HEK293 (cell line): Measurements from ENCODE around the gene PCDHGB3.
"Not testable (repeated sequence)": the region's sequence is repeated elsewhere in the genome, so short reads cannot be mapped to it uniquely, and the experiment has no call there.

Experiments
- CTCF ChIA-PET: fragments of 350-600 bp; formaldehyde crosslinking; extraction: SDS; loops from one replicate; lab custom pipeline; 2021; ENCODE audit warnings: antibody characterized with exemption; lab: Yijun Ruan, JAX
- POLR2A ChIA-PET: fragments of 300-600 bp; formaldehyde crosslinking; extraction: SDS; loops from one replicate; lab custom pipeline; 2020; ENCODE audit warnings: antibody characterized with exemption, inconsistent platforms; lab: Yijun Ruan, JAX
- H3K27ac ChIP-seq: fragments of 200-500 bp; sonication (Bioruptor generic); 2 replicates; pipeline ENCODE4 v1.5.1; 2014; ENCODE audit warnings: low read depth, low read length, control low read depth, inconsistent platforms; ENCODE audit errors: extremely low read depth
- H3K36me3 ChIP-seq, 2 experiments: fragments of 200-500 bp in 1 of 2; sonication (Bioruptor generic) in 1 of 2; 1 replicate in 1 of 2; 2 replicates in 1 of 2; pipeline ENCODE4 v1.5.1; 2014 to 2017; ENCODE audit warnings: inconsistent platforms in 2 of 2, low read length in 2 of 2; ENCODE audit not compliant: control insufficient read depth in 2 of 2, insufficient read depth in 1 of 2
- H3K4me1 ChIP-seq: fragments of 200-500 bp; sonication (Bioruptor generic); 2 replicates; pipeline ENCODE4 v1.5.1; 2014; ENCODE audit warnings: mild to moderate bottlenecking, low read length, inconsistent platforms; ENCODE audit not compliant: control insufficient read depth, insufficient read depth
- H3K4me3 ChIP-seq: 2 replicates; pipeline ENCODE4 v1.5.1; 2011; ENCODE audit warnings: low read depth, mild to moderate bottlenecking, control low read depth, low read length, moderate library complexity
- H3K9me3 ChIP-seq: fragments of 200-500 bp; sonication (Bioruptor generic); 2 replicates; pipeline ENCODE4 v1.5.1; 2014; ENCODE audit warnings: low read depth, low read length, inconsistent platforms; ENCODE audit not compliant: control insufficient read depth, insufficient read depth
- CTCF ChIP-seq: fragments of 450-650 bp; formaldehyde crosslinking; IDR thresholded peaks from 2 replicates; pipeline ENCODE4 v1.5.1; 2016; ENCODE audit warnings: missing biosample characterization, missing genetic modification characterization
- KLF16 ChIP-seq: fragments of 450-650 bp; formaldehyde crosslinking; IDR thresholded peaks from 2 replicates; pipeline ENCODE4 v1.5.1; 2017; ENCODE audit warnings: missing biosample characterization, missing genetic modification characterization
- ZNF2 ChIP-seq: fragments of 450-650 bp; formaldehyde crosslinking; IDR thresholded peaks from 2 replicates; pipeline ENCODE4 v1.5.1; 2016; ENCODE audit warnings: missing biosample characterization, missing genetic modification characterization
- ZNF335 ChIP-seq: fragments of 450-650 bp; formaldehyde crosslinking; conservative IDR thresholded peaks from 2 replicates; pipeline ENCODE4 v1.5.1; 2016; ENCODE audit warnings: missing biosample characterization, missing genetic modification characterization
- ZNF600 ChIP-seq: fragments of 450-650 bp; formaldehyde crosslinking; IDR thresholded peaks from 2 replicates; pipeline ENCODE4 v1.5.1; 2016; ENCODE audit warnings: missing biosample characterization, missing genetic modification characterization
- ZNF610 ChIP-seq: fragments of 450-650 bp; formaldehyde crosslinking; IDR thresholded peaks from 2 replicates; pipeline ENCODE4 v1.5.1; 2016; ENCODE audit warnings: missing biosample characterization, missing genetic modification characterization, borderline replicate concordance
- ZNF654 ChIP-seq: fragments of 450-650 bp; formaldehyde crosslinking; IDR thresholded peaks from 2 replicates; pipeline ENCODE4 v1.5.1; 2016; ENCODE audit warnings: low read depth, missing biosample characterization, missing genetic modification characterization
- ZNF660 ChIP-seq: fragments of 450-650 bp; IDR thresholded peaks from 2 replicates; pipeline ENCODE4 v1.5.1; 2018; ENCODE audit warnings: missing biosample characterization, mild to moderate bottlenecking, missing genetic modification characterization
- TF ChIP-seq, protein P1 (sequence below): fragments of 450-650 bp; formaldehyde crosslinking; IDR thresholded peaks from 2 replicates; pipeline ENCODE4 v1.5.1; 2017; ENCODE audit warnings: missing biosample characterization, missing genetic modification characterization
- TF ChIP-seq, protein P2 (sequence below): fragments of 450-650 bp; formaldehyde crosslinking; IDR thresholded peaks from 2 replicates; pipeline ENCODE4 v1.5.1; 2016; ENCODE audit warnings: missing biosample characterization, missing genetic modification characterization

Gene PCDHGB3

GRCh38 chr5:141393267-141393666, 23.2 kb downstream of the PCDHGB3 start:
- ChIA-PET CTCF (interaction anchor here (0.6 to 4.2 kb wide), 10 partner anchors 10 to 483 kb away, joined by 3 to 25 read pairs (median 5); partner anchors contain the start of genes PCDHGA11, PCDHGA6, PCDHGA7 and PCDHGB6), POLR2A (no interaction called here)
- Histone ChIP-seq H3K4me1 (no peaks in the 10 kb centered on the region), H3K4me3 (no peak overlapping the region), H3K9me3 (no peaks in the 10 kb centered on the region), H3K27ac (no peak overlapping the region), H3K36me3 (no peaks in the 10 kb centered on the region)
- no peak for TF ChIP-seq KLF16 (tag by site-specific recombination)
- TF ChIP-seq, protein P1, sequence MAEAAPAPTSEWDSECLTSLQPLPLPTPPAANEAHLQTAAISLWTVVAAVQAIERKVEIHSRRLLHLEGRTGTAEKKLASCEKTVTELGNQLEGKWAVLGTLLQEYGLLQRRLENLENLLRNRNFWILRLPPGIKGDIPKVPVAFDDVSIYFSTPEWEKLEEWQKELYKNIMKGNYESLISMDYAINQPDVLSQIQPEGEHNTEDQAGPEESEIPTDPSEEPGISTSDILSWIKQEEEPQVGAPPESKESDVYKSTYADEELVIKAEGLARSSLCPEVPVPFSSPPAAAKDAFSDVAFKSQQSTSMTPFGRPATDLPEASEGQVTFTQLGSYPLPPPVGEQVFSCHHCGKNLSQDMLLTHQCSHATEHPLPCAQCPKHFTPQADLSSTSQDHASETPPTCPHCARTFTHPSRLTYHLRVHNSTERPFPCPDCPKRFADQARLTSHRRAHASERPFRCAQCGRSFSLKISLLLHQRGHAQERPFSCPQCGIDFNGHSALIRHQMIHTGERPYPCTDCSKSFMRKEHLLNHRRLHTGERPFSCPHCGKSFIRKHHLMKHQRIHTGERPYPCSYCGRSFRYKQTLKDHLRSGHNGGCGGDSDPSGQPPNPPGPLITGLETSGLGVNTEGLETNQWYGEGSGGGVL (tag by site-specific recombination): no peak

DNA sequence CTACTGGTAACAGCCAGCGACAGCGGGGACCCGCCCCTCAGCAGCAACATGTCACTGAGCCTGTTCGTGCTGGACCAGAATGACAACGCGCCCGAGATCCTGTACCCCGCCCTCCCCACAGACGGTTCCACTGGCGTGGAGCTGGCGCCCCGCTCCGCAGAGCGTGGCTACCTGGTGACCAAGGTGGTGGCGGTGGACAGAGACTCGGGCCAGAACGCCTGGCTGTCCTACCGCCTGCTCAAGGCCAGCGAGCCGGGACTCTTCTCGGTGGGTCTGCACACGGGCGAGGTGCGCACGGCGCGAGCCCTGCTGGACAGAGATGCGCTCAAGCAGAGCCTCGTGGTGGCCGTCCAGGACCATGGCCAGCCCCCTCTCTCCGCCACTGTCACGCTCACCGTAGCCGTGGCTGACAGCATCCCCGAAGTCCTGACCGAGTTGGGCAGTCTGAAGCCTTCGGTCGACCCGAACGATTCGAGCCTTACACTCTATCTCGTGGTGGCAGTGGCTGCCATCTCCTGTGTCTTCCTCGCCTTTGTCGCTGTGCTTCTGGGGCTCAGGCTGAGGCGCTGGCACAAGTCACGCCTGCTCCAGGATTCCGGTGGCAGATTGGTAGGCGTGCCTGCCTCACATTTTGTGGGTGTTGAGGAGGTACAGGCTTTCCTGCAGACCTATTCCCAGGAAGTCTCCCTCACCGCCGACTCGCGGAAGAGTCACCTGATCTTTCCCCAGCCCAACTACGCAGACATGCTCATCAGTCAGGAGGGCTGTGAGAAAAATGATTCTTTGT, 24.6 kb downstream of the PCDHGB3 start:
- CTCF ChIA-PET: interaction anchor here (1.0 to 4.2 kb wide), 5 partner anchors 8 to 169 kb away, joined by 6 to 57 read pairs (median 12); partner anchors contain the start of gene PCDHGB3
- H3K36me3 ChIP-seq: not testable (repeated sequence)

GRCh38 chr5:141397756-141398551, 27.9 kb downstream of the PCDHGB3 start, which contains the start of gene PCDHGB5:
Gene PCDHGB5, plus strand, starts transcription at chr5:141397947. Its CDS starts 181 bp downstream, at chr5:141398128.
- H3K27ac ChIP-seq: not testable (repeated sequence)
- TF ChIP-seq CTCF (tag by site-specific recombination): 0 out of 2 replicates have a peak, but pooled peaks have one; percentile 37
- 0 out of 2 replicates have a peak, but pooled peaks have one; percentile 11 for TF ChIP-seq ZNF660
- peak; percentile 43; the same call in 1 of the 2 replicates for TF ChIP-seq ZNF600 (tag by site-specific recombination)
- TF ChIP-seq ZNF610 (tag by site-specific recombination): peak; percentile 97
- peak; percentile 61 for TF ChIP-seq ZNF654 (tag by site-specific recombination)
- TF ChIP-seq ZNF2: peak; percentile 90
- TF ChIP-seq ZNF335 (tag by site-specific recombination): peak; percentile 43
- TF ChIP-seq, all 188 proteins: peak for 7; not testable (repeated sequence) for 181
- not testable (repeated sequence) for H3K36me3 ChIP-seq, H3K9me3 ChIP-seq, H3K4me1 ChIP-seq
- peak within 1 kb of the TSS; percentile 32 for H3K4me3 ChIP-seq
- ChIA-PET CTCF (interaction anchor here (0.6 to 4.2 kb wide), 36 partner anchors 9 to 558 kb away, joined by 3 to 57 read pairs (median 4); partner anchors contain the start of genes PCDHB14, PCDHB15, PCDHB9 and PCDHGA10), POLR2A (interaction anchor here (0.7 to 2.1 kb wide), 3 partner anchors 78 to 160 kb away, joined by 3 to 6 read pairs (median 3); partner anchors contain the start of gene TAF7)

More for the DNA sequence above, 24.6 kb downstream of the PCDHGB3 start:
- H3K9me3 ChIP-seq, H3K4me1 ChIP-seq, POLR2A ChIA-PET: not testable (repeated sequence)
- TF ChIP-seq, protein P2, sequence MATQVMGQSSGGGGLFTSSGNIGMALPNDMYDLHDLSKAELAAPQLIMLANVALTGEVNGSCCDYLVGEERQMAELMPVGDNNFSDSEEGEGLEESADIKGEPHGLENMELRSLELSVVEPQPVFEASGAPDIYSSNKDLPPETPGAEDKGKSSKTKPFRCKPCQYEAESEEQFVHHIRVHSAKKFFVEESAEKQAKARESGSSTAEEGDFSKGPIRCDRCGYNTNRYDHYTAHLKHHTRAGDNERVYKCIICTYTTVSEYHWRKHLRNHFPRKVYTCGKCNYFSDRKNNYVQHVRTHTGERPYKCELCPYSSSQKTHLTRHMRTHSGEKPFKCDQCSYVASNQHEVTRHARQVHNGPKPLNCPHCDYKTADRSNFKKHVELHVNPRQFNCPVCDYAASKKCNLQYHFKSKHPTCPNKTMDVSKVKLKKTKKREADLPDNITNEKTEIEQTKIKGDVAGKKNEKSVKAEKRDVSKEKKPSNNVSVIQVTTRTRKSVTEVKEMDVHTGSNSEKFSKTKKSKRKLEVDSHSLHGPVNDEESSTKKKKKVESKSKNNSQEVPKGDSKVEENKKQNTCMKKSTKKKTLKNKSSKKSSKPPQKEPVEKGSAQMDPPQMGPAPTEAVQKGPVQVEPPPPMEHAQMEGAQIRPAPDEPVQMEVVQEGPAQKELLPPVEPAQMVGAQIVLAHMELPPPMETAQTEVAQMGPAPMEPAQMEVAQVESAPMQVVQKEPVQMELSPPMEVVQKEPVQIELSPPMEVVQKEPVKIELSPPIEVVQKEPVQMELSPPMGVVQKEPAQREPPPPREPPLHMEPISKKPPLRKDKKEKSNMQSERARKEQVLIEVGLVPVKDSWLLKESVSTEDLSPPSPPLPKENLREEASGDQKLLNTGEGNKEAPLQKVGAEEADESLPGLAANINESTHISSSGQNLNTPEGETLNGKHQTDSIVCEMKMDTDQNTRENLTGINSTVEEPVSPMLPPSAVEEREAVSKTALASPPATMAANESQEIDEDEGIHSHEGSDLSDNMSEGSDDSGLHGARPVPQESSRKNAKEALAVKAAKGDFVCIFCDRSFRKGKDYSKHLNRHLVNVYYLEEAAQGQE (tag by site-specific recombination): 0 out of 2 replicates have a peak, but pooled peaks have one; percentile 39
- TF ChIP-seq, all 188 proteins: peak for 1; not testable (repeated sequence) for 187
- H3K27ac ChIP-seq, H3K4me3 ChIP-seq: not testable (repeated sequence)
